HFFc6 (cell line): ENCODE data around the gene C12orf76. TPM values are rescaled to one million over a fixed set of nuclear protein-coding genes. Genes with fewer than 3 reads are reported as not detected.
"Not testable (repeated sequence)": the region's sequence is repeated elsewhere in the genome, so short reads cannot be mapped to it uniquely, and the experiment has no call there.

Experiments
- DNase-seq: peaks from one replicate; pipeline ENCODE4 v3.0.0-alpha.2; 2018
- H3K27ac Mint-ChIP-seq: 2 replicates; pipeline ENCODE4 v1.8.0; 2020; ENCODE audit warnings: mild to moderate bottlenecking, mixed read lengths
- H3K27me3 Mint-ChIP-seq: 2 replicates; pipeline ENCODE4 v1.8.0; 2021; ENCODE audit warnings: mild to moderate bottlenecking, moderate library complexity, mixed read lengths; ENCODE audit not compliant: insufficient read depth
- H3K36me3 Mint-ChIP-seq: 2 replicates; pipeline ENCODE4 v1.8.0; 2021; ENCODE audit warnings: low read depth, mixed read lengths
- H3K4me1 Mint-ChIP-seq: 2 replicates; pipeline ENCODE4 v1.8.0; 2020; ENCODE audit warnings: low read depth, mixed read lengths
- H3K4me3 Mint-ChIP-seq: 2 replicates; pipeline ENCODE4 v1.8.0; 2020; ENCODE audit warnings: mild to moderate bottlenecking, moderate library complexity, mixed read lengths
- H3K9me3 Mint-ChIP-seq: 2 replicates; pipeline ENCODE4 v1.8.0; 2020; ENCODE audit warnings: mild to moderate bottlenecking, mixed read lengths
- CTCF ChIP-seq: fragments of 200-600 bp; sonication (generic); IDR thresholded peaks from 2 replicates; pipeline ENCODE4 v1.5.0; 2021; ENCODE audit warnings: antibody characterized with exemption, mild to moderate bottlenecking
- total RNA-seq, 6 experiments: library from RNA; stranded (reverse); fragmentation: NEBNext Ultra II Directional; extraction: Animal tissue kit (Norgen Biotek cat#: 25700); gene quantifications; 2 replicates in 1 of 6; 3 replicates in 5 of 6; pipeline ENCODE4 v1.2.3, GENCODE V29; 2021

Gene C12orf76
- total RNA-seq, 6 experiments from 2014 or later: 4.2 to 5.8 (median 4.6) TPM

- Mint-ChIP-seq H3K4me3 (no peak overlapping the region), H3K36me3 (no peaks in the 10 kb centered on the region), H3K27ac (no peak overlapping the region), H3K9me3 (no peaks in the 10 kb centered on the region), H3K27me3 (no peaks in the 10 kb centered on the region), H3K4me1 (peaks cover 47% of the 10 kb centered on the region)
- no peak for TF ChIP-seq CTCF
- no peak for DNase-seq
Measured at GRCh38 chr12:110050927-110051326, 2.6 kb upstream of the C12orf76 start.

GRCh38 chr12:110049666-110050065, 1.3 kb upstream of the C12orf76 start:
- not testable (repeated sequence) for H3K9me3 Mint-ChIP-seq, DNase-seq, H3K4me3 Mint-ChIP-seq, H3K36me3 Mint-ChIP-seq, H3K27me3 Mint-ChIP-seq, H3K27ac Mint-ChIP-seq
- H3K4me1 Mint-ChIP-seq: peaks cover 35% of the 10 kb centered on the region

GRCh38 chr12:110049034-110049433, 712 bp upstream of the C12orf76 start:
- not testable (repeated sequence) for DNase-seq, H3K27me3 Mint-ChIP-seq, H3K9me3 Mint-ChIP-seq, H3K36me3 Mint-ChIP-seq
- Mint-ChIP-seq H3K4me3 (peak overlapping the region; percentile 91), H3K4me1 (peaks cover 28% of the 10 kb centered on the region), H3K27ac (peak overlapping the region; percentile 94)

GRCh38 chr12:110047297-110047940, 903 bp downstream of the C12orf76 start:
- peaks cover 4% of the 10 kb centered on the region; the same call in 1 of the 2 replicates for H3K36me3 Mint-ChIP-seq
- H3K9me3 Mint-ChIP-seq: no peaks in the 10 kb centered on the region
- H3K4me1 Mint-ChIP-seq: peaks cover 39% of the 10 kb centered on the region
- H3K27ac Mint-ChIP-seq: peak overlapping the region; percentile 94
- DNase-seq: no peak
- no peak for TF ChIP-seq CTCF
- H3K4me3 Mint-ChIP-seq: peak overlapping the region; percentile 91
- H3K27me3 Mint-ChIP-seq: no peaks in the 10 kb centered on the region

GRCh38 chr12:110046451-110047187, 1.7 kb downstream of the C12orf76 start:
- Mint-ChIP-seq H3K27me3 (no peaks in the 10 kb centered on the region), H3K4me1 (peaks cover 43% of the 10 kb centered on the region), H3K36me3 (peaks cover 12% of the 10 kb centered on the region; the same call in 1 of the 2 replicates), H3K9me3 (no peaks in the 10 kb centered on the region), H3K4me3 (peak overlapping the region; percentile 91), H3K27ac (peak overlapping the region; percentile 11; the same call in 1 of the 2 replicates)
- no peak for DNase-seq
- TF ChIP-seq CTCF: no peak

GRCh38 chr12:110042264-110042663, 6.1 kb downstream of the C12orf76 start:
- H3K27ac Mint-ChIP-seq: peak overlapping the region; percentile 63
- no peak for TF ChIP-seq CTCF
- no peaks in the 10 kb centered on the region for H3K9me3 Mint-ChIP-seq
- no peak for DNase-seq
- peaks cover 62% of the 10 kb centered on the region for H3K4me1 Mint-ChIP-seq
- peak overlapping the region; percentile 19; the same call in 1 of the 2 replicates for H3K4me3 Mint-ChIP-seq
- H3K36me3 Mint-ChIP-seq: peaks cover 40% of the 10 kb centered on the region
- peaks cover 1% of the 10 kb centered on the region for H3K27me3 Mint-ChIP-seq
